Stimulated activated effector memory CD8-positive, alpha-beta T cell treated with anti-CD3 and anti-CD28 coated beads, Interleukin-12 subunit alpha, Interleukin-12 subunit beta, amount 100 ng/mL, for 72 hours (primary cell): Measurements from ENCODE around the gene NMT2.
"Not testable (repeated sequence)": the region's sequence is repeated elsewhere in the genome, so short reads cannot be mapped to it uniquely, and the experiment has no call there.

Experiments used
- ATAC-seq: fragments of 150-1000 bp; cut with Tn5 transposase; 2 replicates; pipeline ENCODE4 v1.10.0; 2021
- DNase-seq, 2 donors: peaks; one replicate each; pipeline ENCODE4 v3.0.0; 2021 to 2022; ENCODE audit warnings: low spot score in 2 of 2
- H3K27ac Mint-ChIP-seq: one replicate; pipeline ENCODE4 v1.8.0; 2022; ENCODE audit warnings: mild to moderate bottlenecking, mixed read lengths
- H3K36me3 Mint-ChIP-seq: one replicate; pipeline ENCODE4 v1.8.0; 2022; ENCODE audit warnings: mild to moderate bottlenecking, mixed read lengths
- H3K4me1 Mint-ChIP-seq: one replicate; pipeline ENCODE4 v1.8.0; 2022; ENCODE audit warnings: mixed read lengths
- H3K4me3 Mint-ChIP-seq: one replicate; pipeline ENCODE4 v1.8.0; 2022; ENCODE audit warnings: mild to moderate bottlenecking, mixed read lengths
- H3K9me3 Mint-ChIP-seq: one replicate; pipeline ENCODE4 v1.8.0; 2022; ENCODE audit warnings: mixed read lengths

NMT2 gene

DNA sequence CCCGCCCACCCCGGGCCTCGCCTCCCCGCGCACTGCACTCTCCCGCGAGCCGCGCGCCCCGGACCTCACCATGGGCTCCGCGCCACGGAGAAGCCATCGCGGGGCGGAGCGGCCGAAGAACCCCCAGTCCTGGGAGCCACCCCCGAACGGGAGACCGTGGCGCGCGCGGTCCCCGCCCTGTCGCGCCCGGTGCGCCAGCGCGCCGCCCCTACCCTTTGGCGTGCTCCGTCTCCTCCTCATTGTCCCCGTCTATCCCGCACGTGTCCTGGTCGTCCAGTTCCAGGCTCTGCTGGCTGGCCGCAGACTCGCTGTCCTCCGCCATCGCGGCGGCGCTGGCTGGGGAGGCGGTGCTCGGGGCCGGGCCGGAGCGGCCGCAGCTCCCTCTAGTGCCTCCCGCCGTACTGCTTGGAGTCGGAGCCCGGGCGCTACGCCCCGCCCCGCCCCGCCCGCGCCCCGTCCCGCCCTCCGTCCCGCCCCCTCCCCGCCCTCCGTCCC lies at the start of gene NMT2:
Gene NMT2, minus strand, starts transcription at position 403 of the 495 bp plus-strand sequence. Its CDS starts 81 bp downstream, at position 322.
- Mint-ChIP-seq H3K36me3 (peaks cover 5% of the 10 kb centered on the region), H3K4me1 (peaks cover 35% of the 10 kb centered on the region), H3K4me3 (peak within 1 kb of the TSS; percentile 89), H3K27ac (peak within 1 kb of the TSS; percentile 91), H3K9me3 (no peaks in the 10 kb centered on the region)
- peak; percentile 69 to 90 for DNase-seq
- peak; percentile 87 for ATAC-seq

DNA sequence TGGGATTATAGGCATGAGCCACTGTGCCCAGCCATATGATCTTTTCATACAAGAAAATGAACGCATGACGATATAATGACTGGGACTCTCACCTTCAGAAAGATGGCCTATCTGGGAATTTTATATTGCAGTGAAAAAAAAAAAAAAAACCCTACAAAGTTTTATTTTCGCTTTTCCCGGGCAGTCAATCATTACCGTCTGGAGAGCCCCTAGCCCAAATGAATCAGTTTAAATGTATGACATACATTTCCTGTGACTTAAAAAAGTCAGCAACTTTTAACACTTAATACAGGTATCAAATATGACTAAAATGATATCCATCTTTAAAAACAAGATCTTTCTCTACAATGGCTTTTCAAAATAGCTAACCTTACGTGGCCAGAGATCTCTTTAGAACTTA lies 48.2 kb upstream of the NMT2 start:
- Mint-ChIP-seq H3K4me1 (no peaks in the 10 kb centered on the region), H3K9me3 (no peaks in the 10 kb centered on the region), H3K36me3 (no peaks in the 10 kb centered on the region), H3K27ac (no peak overlapping the region), H3K4me3 (no peak overlapping the region)
- ATAC-seq (no peak), DNase-seq (no peak)

DNA sequence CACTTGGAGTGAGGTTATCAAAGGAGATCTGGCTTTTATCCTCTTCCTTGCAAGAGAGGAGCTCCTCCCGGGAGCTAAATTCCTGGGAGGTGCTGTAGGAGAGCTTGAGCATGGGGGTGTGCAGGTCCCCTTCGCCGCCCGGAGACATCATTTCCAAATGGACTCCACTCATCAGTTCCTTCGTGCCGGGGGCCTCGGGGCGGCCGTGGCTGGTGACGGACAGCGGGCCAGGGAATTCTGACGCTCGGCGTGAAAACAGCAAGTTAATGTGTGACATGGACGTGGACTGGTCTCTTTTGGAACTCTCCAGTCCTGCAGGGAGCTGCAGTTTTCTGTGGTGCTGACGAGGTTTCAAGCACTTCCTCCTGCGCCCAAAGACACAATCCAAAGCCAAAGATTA lies 45.7 kb upstream of the NMT2 start:
- Mint-ChIP-seq H3K4me1 (peaks cover 14% of the 10 kb centered on the region), H3K27ac (no peak overlapping the region), H3K4me3 (no peak overlapping the region)

DNA sequence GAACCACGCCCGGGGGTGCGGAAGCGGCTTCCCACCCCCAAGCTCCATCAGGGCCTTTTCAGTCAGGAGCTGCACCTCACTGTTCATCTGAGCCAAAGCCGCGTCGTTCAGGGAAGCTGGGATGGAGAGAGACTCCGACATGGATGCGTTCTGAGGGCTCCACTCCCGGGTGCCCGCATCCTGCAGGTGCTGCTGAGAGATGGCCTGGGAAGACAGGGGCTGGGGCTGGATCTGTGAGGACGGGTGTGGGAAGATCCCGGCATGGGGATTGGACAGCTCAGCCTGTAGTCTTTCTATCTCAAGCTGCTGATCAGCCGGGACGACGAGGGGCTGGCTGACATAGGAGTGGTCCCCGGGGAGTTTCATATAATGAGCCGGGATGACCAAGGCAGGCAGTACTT lies 45.0 kb upstream of the NMT2 start:
- Mint-ChIP-seq H3K27ac (no peak overlapping the region), H3K36me3 (no peaks in the 10 kb centered on the region), H3K4me1 (peaks cover 19% of the 10 kb centered on the region), H3K9me3 (no peaks in the 10 kb centered on the region), H3K4me3 (no peak overlapping the region)
- DNase-seq: no peak
- no peak for ATAC-seq

More for the DNA sequence above, 45.7 kb upstream of the NMT2 start:
- H3K9me3 Mint-ChIP-seq: no peaks in the 10 kb centered on the region
- no peak for DNase-seq
- no peaks in the 10 kb centered on the region for H3K36me3 Mint-ChIP-seq
- no peak for ATAC-seq

DNA sequence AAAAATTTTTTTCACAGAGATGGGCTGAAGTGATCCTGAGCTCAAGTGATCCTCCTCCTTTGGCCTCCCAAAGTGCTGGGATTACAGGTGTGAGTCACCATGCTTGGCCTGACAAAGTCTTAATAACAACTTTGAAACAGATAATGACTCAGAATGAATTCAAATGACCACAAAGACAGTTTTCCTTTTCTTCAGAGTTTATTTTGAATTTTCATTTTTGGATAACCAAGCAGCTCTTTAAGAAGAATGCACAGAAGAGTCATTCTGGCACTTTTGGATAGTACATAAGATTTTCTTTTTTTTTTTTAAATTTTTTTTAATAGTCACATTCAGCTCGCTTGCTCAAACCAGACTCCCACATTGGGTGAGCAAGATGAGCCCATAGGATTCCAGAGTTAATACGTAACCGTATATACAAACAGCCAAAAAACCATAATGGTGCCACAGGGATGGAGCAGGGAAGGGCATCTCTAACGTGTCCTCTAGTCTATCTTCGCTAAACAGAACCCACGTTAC lies 43.0 kb upstream of the NMT2 start:
- DNase-seq (no peak), ATAC-seq (peak; percentile 17)
- no peaks in the 10 kb centered on the region for H3K9me3 Mint-ChIP-seq
- no peak overlapping the region for H3K27ac Mint-ChIP-seq
- no peaks in the 10 kb centered on the region for H3K36me3 Mint-ChIP-seq
- H3K4me3 Mint-ChIP-seq: no peak overlapping the region
- peaks cover 35% of the 10 kb centered on the region for H3K4me1 Mint-ChIP-seq

DNA sequence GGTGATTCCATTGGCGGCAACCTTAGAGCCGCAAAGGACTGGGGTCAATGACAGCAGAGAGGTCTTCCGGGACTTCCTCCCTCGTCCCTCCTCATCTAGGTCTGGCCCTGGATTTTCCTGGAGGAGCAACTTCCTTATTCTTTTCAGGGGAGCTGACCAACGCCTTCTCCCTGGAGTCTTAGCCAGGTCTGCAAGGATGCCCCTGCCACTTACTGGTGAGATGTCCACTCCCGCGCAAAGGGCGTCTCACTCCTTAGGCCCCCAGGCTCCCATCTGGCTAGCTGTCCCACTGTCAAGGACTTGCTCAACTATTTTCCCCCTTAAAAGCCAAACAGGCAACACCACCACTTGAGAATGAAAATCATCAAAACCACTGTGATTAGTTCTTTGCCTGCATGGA lies 42.0 kb upstream of the NMT2 start:
- DNase-seq: no peak
- ATAC-seq: no peak
- H3K27ac Mint-ChIP-seq: no peak overlapping the region
- no peak overlapping the region for H3K4me3 Mint-ChIP-seq
- H3K9me3 Mint-ChIP-seq: no peaks in the 10 kb centered on the region
- H3K4me1 Mint-ChIP-seq: peaks cover 42% of the 10 kb centered on the region
- no peaks in the 10 kb centered on the region for H3K36me3 Mint-ChIP-seq

DNA sequence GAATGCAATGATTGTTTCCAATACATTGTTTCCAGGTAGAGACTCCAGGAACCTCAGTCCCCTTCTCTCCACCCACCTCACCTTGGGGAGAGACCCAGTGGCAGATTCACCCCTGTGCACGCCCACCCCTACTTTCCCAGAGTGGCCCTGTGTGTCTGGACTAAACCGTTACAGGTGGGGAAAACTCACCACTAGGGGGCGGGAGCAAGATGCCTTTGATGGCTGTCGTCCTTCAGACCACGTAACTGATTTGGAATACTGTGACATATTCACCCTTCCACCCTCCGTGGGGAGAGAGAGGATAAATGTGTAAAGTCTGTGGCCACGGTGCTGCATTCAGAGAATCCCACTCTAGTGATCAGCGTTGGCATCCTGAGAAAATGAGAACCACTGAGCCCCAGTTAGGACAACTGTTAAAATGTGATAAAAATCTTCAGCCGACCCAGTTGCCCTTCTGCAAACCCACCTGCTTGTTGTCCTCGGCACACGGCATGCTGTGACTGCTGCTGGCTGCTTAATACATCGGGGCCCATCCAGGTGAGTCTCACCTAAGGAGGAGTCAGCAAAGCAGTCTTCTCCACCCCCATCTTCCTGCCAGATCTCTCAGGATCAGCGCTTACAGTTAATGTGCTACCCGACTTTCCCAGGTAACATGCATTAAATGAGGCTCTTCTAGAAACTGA lies 41.5 kb upstream of the NMT2 start:
- Mint-ChIP-seq H3K27ac (no peak overlapping the region), H3K9me3 (no peaks in the 10 kb centered on the region), H3K36me3 (no peaks in the 10 kb centered on the region), H3K4me1 (peaks cover 43% of the 10 kb centered on the region), H3K4me3 (no peak overlapping the region)
- ATAC-seq (peak; percentile 80), DNase-seq (peak; percentile 72 to 88)

DNA sequence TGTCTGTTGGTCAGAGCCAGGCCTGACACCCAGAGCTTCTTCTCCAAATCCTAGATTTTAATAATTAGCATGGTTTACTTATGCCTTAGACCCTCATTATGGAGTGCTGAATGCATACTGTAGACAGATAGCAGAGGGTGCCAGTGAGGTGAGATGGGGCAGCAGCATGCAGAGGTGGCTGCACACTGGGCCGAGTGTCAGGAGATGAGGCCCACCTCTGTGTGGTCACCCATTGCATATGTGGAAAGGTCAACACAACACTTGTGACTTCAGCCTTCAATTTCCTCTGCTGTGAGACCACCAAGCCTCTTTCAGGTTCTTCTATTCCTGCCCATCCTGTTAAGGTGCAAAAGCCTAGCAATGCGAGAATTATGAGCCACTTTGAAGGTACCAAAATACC lies 39.7 kb upstream of the NMT2 start:
- no peaks in the 10 kb centered on the region for H3K9me3 Mint-ChIP-seq
- no peak for DNase-seq

DNA sequence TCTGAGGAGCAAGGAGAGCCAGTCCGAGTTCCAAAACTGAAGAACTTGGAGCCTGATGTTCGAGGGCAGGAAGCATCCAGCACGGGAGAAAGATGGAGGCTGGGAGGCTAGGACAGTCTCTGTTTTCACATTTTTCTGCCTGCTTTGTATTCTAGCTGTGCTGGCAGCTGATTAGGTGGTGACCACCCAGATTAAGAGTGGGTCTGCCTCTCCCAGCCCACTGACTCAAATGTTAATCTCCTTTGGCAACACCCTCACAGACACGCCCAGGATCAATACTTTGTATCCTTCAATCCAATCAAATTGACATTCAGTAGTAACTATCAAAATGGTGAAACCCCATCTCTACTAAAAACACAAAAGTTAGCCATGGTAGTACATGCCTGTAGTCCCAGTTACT lies 38.9 kb upstream of the NMT2 start:
- H3K9me3 Mint-ChIP-seq, DNase-seq, H3K36me3 Mint-ChIP-seq, H3K4me3 Mint-ChIP-seq, H3K27ac Mint-ChIP-seq, ATAC-seq: not testable (repeated sequence)
- H3K4me1 Mint-ChIP-seq: peaks cover 43% of the 10 kb centered on the region

More for the DNA sequence above, 39.7 kb upstream of the NMT2 start:
- no peak for ATAC-seq
- H3K4me1 Mint-ChIP-seq: peaks cover 43% of the 10 kb centered on the region
- H3K27ac Mint-ChIP-seq: no peak overlapping the region
- no peaks in the 10 kb centered on the region for H3K36me3 Mint-ChIP-seq
- peak overlapping the region; percentile 49 for H3K4me3 Mint-ChIP-seq

DNA sequence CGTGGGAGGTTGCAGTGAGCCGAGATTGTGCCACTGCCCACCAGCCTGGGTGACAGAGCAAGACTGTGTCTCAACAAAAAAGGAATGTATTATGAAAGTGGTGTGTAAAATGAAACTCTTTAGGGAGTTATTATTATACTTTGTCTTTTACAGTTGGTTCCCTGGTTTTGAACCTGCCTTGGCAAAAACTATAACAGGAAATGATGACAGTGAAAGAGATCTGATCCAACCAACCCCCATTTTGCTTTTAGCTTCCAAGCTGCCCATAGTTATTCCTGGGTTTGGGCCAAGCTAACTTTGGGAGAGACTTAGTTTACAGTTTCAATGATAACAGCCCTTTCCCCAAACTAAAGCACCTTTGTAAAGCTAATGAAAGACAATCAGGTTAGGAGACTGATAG lies 34.1 kb upstream of the NMT2 start:
- H3K4me3 Mint-ChIP-seq: no peak overlapping the region
- H3K4me1 Mint-ChIP-seq: peaks cover 15% of the 10 kb centered on the region
- no peak overlapping the region for H3K27ac Mint-ChIP-seq
- H3K36me3 Mint-ChIP-seq: peaks cover 5% of the 10 kb centered on the region
- H3K9me3 Mint-ChIP-seq: no peaks in the 10 kb centered on the region
- DNase-seq: no peak
- ATAC-seq: no peak

DNA sequence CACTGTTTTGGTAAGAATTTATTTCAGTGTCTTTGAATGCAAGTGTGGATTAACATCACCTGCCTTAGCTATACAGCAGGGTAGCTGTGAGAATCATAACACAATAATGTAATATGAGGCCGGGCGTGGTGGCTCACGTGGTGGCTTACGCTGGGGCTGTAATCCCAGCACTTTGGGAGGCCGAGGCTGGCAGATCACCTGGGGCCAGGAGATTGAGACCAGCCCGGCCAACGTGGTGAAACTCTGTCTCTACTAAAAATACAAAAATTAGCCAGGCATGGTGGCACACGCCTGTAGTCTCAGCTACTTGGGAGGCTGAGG lies 33.8 kb upstream of the NMT2 start:
- not testable (repeated sequence) for DNase-seq, ATAC-seq, H3K36me3 Mint-ChIP-seq, H3K27ac Mint-ChIP-seq, H3K4me3 Mint-ChIP-seq, H3K9me3 Mint-ChIP-seq
- peaks cover 14% of the 10 kb centered on the region for H3K4me1 Mint-ChIP-seq

DNA sequence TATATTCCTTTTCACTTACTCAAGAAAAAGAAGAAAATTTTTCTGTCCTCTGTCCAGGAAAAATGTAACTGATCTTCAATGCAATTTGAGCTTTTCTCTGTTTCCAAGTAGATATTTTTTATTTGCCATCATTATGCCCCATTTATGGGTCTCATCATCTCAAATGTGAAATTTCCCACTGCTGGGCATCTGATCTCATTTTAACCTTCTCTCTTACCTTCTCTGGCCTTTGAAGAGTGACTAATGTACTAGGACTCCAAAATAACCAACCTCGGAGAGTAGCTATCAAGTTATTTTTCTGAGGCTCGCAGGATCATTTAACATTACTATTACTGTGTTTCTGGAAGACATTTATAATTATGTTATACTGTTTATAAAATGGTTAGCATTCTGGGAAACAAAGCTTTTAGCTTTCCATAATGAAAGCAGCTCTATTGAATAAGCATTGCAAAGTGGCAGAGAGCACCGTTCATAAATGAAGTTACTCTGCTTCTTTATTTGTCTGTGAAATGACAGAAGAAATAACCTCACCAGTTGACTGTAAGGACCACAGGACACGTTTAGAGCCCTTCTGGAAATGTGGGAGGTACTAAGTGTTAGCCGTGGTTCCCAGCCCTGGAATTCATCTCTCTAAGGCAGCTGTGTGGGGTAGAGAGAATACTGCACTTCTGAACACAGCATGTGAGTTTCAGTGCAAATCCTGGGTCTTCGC lies 33.3 kb upstream of the NMT2 start:
- no peak for ATAC-seq
- H3K4me1 Mint-ChIP-seq: peaks cover 15% of the 10 kb centered on the region
- peaks cover 5% of the 10 kb centered on the region for H3K36me3 Mint-ChIP-seq
- no peaks in the 10 kb centered on the region for H3K9me3 Mint-ChIP-seq
- no peak for DNase-seq
- H3K4me3 Mint-ChIP-seq: no peak overlapping the region
- no peak overlapping the region for H3K27ac Mint-ChIP-seq

DNA sequence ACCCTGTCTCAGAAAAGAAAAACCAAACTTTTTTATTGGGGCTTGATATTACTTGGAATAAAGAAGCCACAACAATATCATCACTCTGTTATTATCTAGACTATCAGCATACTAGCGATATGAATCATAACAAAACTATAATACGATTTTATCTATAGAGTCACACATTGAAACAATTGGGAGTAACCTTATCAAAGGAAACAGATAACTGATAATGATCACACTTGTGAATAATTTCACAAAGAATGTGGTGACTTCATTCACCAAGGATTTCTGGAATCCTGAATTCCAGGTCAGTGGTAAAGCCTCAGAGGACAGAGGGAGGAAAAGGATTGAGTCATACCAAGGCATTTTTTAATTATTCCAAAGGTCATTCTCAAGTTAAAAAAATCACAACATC lies 32.1 kb upstream of the NMT2 start:
- peaks cover 5% of the 10 kb centered on the region for H3K36me3 Mint-ChIP-seq
- DNase-seq: no peak
- no peak for ATAC-seq
- no peaks in the 10 kb centered on the region for H3K9me3 Mint-ChIP-seq
- no peak overlapping the region for H3K4me3 Mint-ChIP-seq
- H3K4me1 Mint-ChIP-seq: peaks cover 13% of the 10 kb centered on the region
- no peak overlapping the region for H3K27ac Mint-ChIP-seq

DNA sequence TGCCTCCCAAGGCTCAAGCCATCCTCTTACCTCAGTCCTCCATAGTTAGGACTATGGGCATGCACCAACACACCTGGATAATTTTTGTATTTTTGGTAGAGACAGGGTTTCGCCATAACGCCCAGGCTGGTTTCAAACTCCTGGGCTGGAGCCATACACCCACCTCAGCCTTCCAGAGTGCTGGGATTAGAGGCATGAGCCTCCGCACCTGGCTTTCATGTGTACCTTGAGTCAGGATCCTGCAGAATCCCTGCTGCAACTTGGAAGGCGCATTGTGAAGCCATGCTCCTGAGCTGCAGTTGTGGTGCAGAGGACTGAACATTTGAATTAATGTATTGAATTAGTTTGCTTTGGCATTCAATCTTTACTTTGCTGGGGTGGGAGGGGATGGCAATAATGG lies 29.4 kb upstream of the NMT2 start:
- no peak for ATAC-seq
- Mint-ChIP-seq H3K9me3 (no peaks in the 10 kb centered on the region), H3K4me1 (peaks cover 12% of the 10 kb centered on the region), H3K4me3 (no peak overlapping the region), H3K36me3 (peaks cover 5% of the 10 kb centered on the region), H3K27ac (no peak overlapping the region)
- no peak for DNase-seq

DNA sequence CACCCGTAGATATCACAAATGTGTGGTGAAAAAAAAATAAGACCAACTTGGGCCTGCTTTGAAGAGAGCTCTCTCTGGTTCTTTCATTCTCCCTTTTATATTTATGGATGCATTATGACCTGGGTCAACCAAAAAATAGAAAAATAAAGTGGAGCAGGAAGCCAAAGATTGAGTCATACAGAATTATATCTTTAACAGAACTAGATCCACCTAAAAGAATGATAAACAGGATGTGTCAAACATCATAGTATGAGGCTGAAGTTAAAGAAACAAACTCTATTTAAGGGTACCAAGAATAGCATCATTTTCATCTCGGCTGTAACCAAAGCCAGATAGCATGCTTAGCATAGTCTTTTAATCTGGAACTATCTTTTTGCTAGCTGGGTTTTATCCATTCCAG lies 28.8 kb upstream of the NMT2 start:
- Mint-ChIP-seq H3K4me1 (peaks cover 12% of the 10 kb centered on the region), H3K9me3 (no peaks in the 10 kb centered on the region), H3K4me3 (no peak overlapping the region), H3K36me3 (peaks cover 5% of the 10 kb centered on the region), H3K27ac (no peak overlapping the region)
- DNase-seq (no peak), ATAC-seq (no peak)
